IPS-NIHi7 (cell line): ENCODE data around the gene SLC26A2.
"Not testable (repeated sequence)": the region's sequence is repeated elsewhere in the genome, so short reads cannot be mapped to it uniquely, and the experiment has no call there.

Experiments used
- DNase-seq: peaks from one replicate; pipeline ENCODE4 v3.0.0; 2012; ENCODE audit warnings: mixed read lengths; ENCODE audit errors: extremely low spot score

SLC26A2 gene

GRCh38 chr5:150001660-150002486 lies 41.3 kb downstream of the SLC26A2 start:
- DNase-seq = peak; percentile 81

GRCh38 chr5:150006318-150006717 lies 45.8 kb downstream of the SLC26A2 start:
- DNase-seq = no peak

- no peak for DNase-seq
Observed at GRCh38 chr5:150007050-150007449, 46.5 kb downstream of the SLC26A2 start.

- no peak for DNase-seq
Observed at GRCh38 chr5:150009671-150010387, 49.3 kb downstream of the SLC26A2 start.

- DNase-seq = no peak
Observed at GRCh38 chr5:150013931-150014330, 53.4 kb downstream of the SLC26A2 start.

- DNase-seq = no peak
Observed at GRCh38 chr5:150014456-150014855, 53.9 kb downstream of the SLC26A2 start.

GRCh38 chr5:150015415-150015814 lies 54.9 kb downstream of the SLC26A2 start:
- DNase-seq = no peak

GRCh38 chr5:150016537-150016936 lies 56.0 kb downstream of the SLC26A2 start:
- no peak for DNase-seq

GRCh38 chr5:150017226-150018005 lies 56.9 kb downstream of the SLC26A2 start:
- no peak for DNase-seq

- DNase-seq = no peak
Observed at GRCh38 chr5:150020249-150020648, 59.7 kb downstream of the SLC26A2 start.

GRCh38 chr5:150021491-150022157 lies 61.1 kb downstream of the SLC26A2 start:
- peak; percentile 42 for DNase-seq

- no peak for DNase-seq
Observed at GRCh38 chr5:150022158-150022531, 61.6 kb downstream of the SLC26A2 start.

GRCh38 chr5:150022681-150023080 lies 62.1 kb downstream of the SLC26A2 start:
- no peak for DNase-seq

GRCh38 chr5:150023136-150023535 lies 62.6 kb downstream of the SLC26A2 start:
- no peak for DNase-seq

- DNase-seq = no peak
Observed at GRCh38 chr5:150024346-150024984, 63.9 kb downstream of the SLC26A2 start.

GRCh38 chr5:150026682-150027172 lies 66.2 kb downstream of the SLC26A2 start:
- DNase-seq = no peak

GRCh38 chr5:150028047-150028446 lies 67.5 kb downstream of the SLC26A2 start:
- DNase-seq = not testable (repeated sequence)

GRCh38 chr5:150033334-150033733 lies 72.8 kb downstream of the SLC26A2 start:
- no peak for DNase-seq

- DNase-seq = no peak
Observed at GRCh38 chr5:150034662-150035061, 74.1 kb downstream of the SLC26A2 start.

GRCh38 chr5:150035139-150035895 lies 74.8 kb downstream of the SLC26A2 start:
- DNase-seq = no peak
